Measurements from ENCODE around the gene CNOT11. TPM values are rescaled to one million over a fixed set of nuclear protein-coding genes. Genes with fewer than 3 reads are reported as not detected.

Gene CNOT11
- total RNA-seq, 1 experiment from 2014 or later = 51.7 TPM

DNA sequence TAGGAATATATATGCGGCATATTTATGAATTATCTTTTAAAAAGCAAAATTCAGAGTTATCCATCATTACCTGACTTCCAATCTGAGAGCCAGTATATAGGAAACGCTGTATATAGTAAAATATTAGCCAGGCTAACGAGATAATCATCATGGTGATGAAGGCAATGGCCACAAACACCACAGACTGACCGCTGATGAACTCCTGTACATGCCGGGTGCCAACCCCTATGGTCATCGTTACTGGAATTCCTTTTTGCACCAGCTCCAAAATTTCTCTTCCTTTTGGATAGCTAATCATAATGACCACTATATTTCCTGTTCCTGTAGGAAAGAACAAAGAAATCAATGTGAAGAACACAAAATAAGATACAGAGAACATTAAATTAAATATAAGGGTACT, 42.2 kb downstream of the CNOT11 start:
- no peak overlapping the region for H3K4me3 ChIP-seq (ENCODE audit: low read depth, low read length, poor library complexity, severe bottlenecking)
- intact Hi-C loops (cut with micrococcal nuclease; ENCODE audit: unreplicated experiment) = no loop called here
- DNase-seq (ENCODE audit: low spot score) = no peak
- POLR2A ChIA-PET (ENCODE audit: low non-redundant PET) = no interaction called here
- TF ChIP-seq EZH2 (IDR thresholded peaks at IDR 0.05; ENCODE audit: borderline replicate concordance, low read depth, low read length, poor library complexity, severe bottlenecking) (no peak), CTCF (conservative IDR thresholded peaks at IDR 0.05; ENCODE audit: low read depth, low read length) (no peak)
- no peaks in the 10 kb centered on the region for H3K4me1 ChIP-seq (ENCODE audit: insufficient read depth, low read length, poor library complexity, severe bottlenecking)
- H3K27ac ChIP-seq (ENCODE audit: low read depth, low read length, poor library complexity, severe bottlenecking) = no peak overlapping the region
- H3K27me3 ChIP-seq (replicated peaks; ENCODE audit: insufficient read depth, low read depth, low read length, poor library complexity) = no peaks in the 10 kb centered on the region
- CTCF ChIA-PET = no interaction called here
- no peaks in the 10 kb centered on the region for H3K9me3 ChIP-seq (ENCODE audit: low read depth, low read length, poor library complexity, severe bottlenecking)
- H3K36me3 ChIP-seq (ENCODE audit: insufficient read depth, low read length, poor library complexity, severe bottlenecking) = peaks cover 22% of the 10 kb centered on the region
- no TSS peak for BruUV-seq (replicated peaks)

- ChIA-PET CTCF (no interaction called here), POLR2A (ENCODE audit: low non-redundant PET) (no interaction called here)
- no peak overlapping the region for H3K27ac ChIP-seq (ENCODE audit: low read depth, low read length, poor library complexity, severe bottlenecking)
Measured at GRCh38 chr2:101295895-101296294, 43.2 kb downstream of the CNOT11 start.

GRCh38 chr2:101296371-101296770, 43.7 kb downstream of the CNOT11 start:
- intact Hi-C loops (cut with micrococcal nuclease; ENCODE audit: unreplicated experiment) = no loop called here
- BruUV-seq (replicated peaks) = no TSS peak
- H3K4me3 ChIP-seq (ENCODE audit: low read depth, low read length, poor library complexity, severe bottlenecking) = no peak overlapping the region
- no peak overlapping the region for H3K27ac ChIP-seq (ENCODE audit: low read depth, low read length, poor library complexity, severe bottlenecking)
- no peaks in the 10 kb centered on the region for H3K4me1 ChIP-seq (ENCODE audit: insufficient read depth, low read length, poor library complexity, severe bottlenecking)
- H3K27me3 ChIP-seq (replicated peaks; ENCODE audit: insufficient read depth, low read depth, low read length, poor library complexity) = no peaks in the 10 kb centered on the region
- no peaks in the 10 kb centered on the region for H3K9me3 ChIP-seq (ENCODE audit: low read depth, low read length, poor library complexity, severe bottlenecking)
- CTCF ChIA-PET = no interaction called here
- H3K36me3 ChIP-seq (ENCODE audit: insufficient read depth, low read length, poor library complexity, severe bottlenecking) = peaks cover 22% of the 10 kb centered on the region
- POLR2A ChIA-PET (ENCODE audit: low non-redundant PET) = no interaction called here
- TF ChIP-seq EZH2 (IDR thresholded peaks at IDR 0.05; ENCODE audit: borderline replicate concordance, low read depth, low read length, poor library complexity, severe bottlenecking) (no peak), CTCF (conservative IDR thresholded peaks at IDR 0.05; ENCODE audit: low read depth, low read length) (no peak)
- no peak for DNase-seq (ENCODE audit: low spot score)

More at GRCh38 chr2:101295895-101296294, 43.2 kb downstream of the CNOT11 start:
- Histone ChIP-seq H3K4me1 (ENCODE audit: insufficient read depth, low read length, poor library complexity, severe bottlenecking) (no peaks in the 10 kb centered on the region), H3K4me3 (ENCODE audit: low read depth, low read length, poor library complexity, severe bottlenecking) (no peak overlapping the region), H3K27me3 (replicated peaks; ENCODE audit: insufficient read depth, low read depth, low read length, poor library complexity) (no peaks in the 10 kb centered on the region), H3K9me3 (ENCODE audit: low read depth, low read length, poor library complexity, severe bottlenecking) (no peaks in the 10 kb centered on the region), H3K36me3 (ENCODE audit: insufficient read depth, low read length, poor library complexity, severe bottlenecking) (peaks cover 22% of the 10 kb centered on the region)
- intact Hi-C loops (cut with micrococcal nuclease; ENCODE audit: unreplicated experiment) = no loop called here
- DNase-seq (ENCODE audit: low spot score) = no peak
- no TSS peak for BruUV-seq (replicated peaks)
- TF ChIP-seq CTCF (conservative IDR thresholded peaks at IDR 0.05; ENCODE audit: low read depth, low read length) (no peak), EZH2 (IDR thresholded peaks at IDR 0.05; ENCODE audit: borderline replicate concordance, low read depth, low read length, poor library complexity, severe bottlenecking) (no peak)

Data from A673 (cell line).